HepG2 (cell line): ENCODE data around the gene TRNP1.

ENCODE experiments used
- CTCF ChIP-seq: sonication (generic); formaldehyde crosslinking; IDR thresholded peaks from 2 replicates; pipeline ENCODE4 v1.5.0; 2020; ENCODE audit warnings: mild to moderate bottlenecking, missing genetic modification reagents, moderate library complexity
- EP300 ChIP-seq, 3 experiments: sonication (generic) in 1 of 3; formaldehyde crosslinking in 1 of 3; IDR thresholded peaks; 2 replicates each; pipeline versions ENCODE4 v1.5.1 to v1.6.1; 2011 to 2020; ENCODE audit warnings: low read depth in 2 of 3, low read length in 2 of 3, borderline replicate concordance in 1 of 3, improper control_type of control experiment in 1 of 3, mild to moderate bottlenecking in 1 of 3, missing genetic modification reagents in 1 of 3, moderate library complexity in 1 of 3
- HOXA9 ChIP-seq: sonication (generic); formaldehyde crosslinking; IDR thresholded peaks from 2 replicates; pipeline ENCODE4 v1.8.1; 2022; ENCODE audit warnings: missing genetic modification reagents, mild to moderate bottlenecking, moderate library complexity, borderline replicate concordance
- USF2 ChIP-seq, 2 experiments: sonication (generic) in 1 of 2; formaldehyde crosslinking in 1 of 2; IDR thresholded peaks; 2 replicates each; pipeline versions ENCODE4 v1.5.1 to v1.6.1; 2011 to 2020; ENCODE audit warnings: borderline replicate concordance in 1 of 2, low read depth in 1 of 2, low read length in 1 of 2, mild to moderate bottlenecking in 1 of 2, missing genetic modification reagents in 1 of 2, moderate library complexity in 1 of 2
- ZNF205 ChIP-seq: IDR thresholded peaks from 2 replicates; pipeline ENCODE4 v1.6.1; 2018; ENCODE audit warnings: missing biosample characterization, missing genetic modification reagents
- ZNF335 ChIP-seq: sonication (generic); formaldehyde crosslinking; IDR thresholded peaks from 2 replicates; pipeline ENCODE4 v1.4.0; 2020; ENCODE audit warnings: missing genetic modification reagents
- ZNF713 ChIP-seq: sonication (generic); formaldehyde crosslinking; IDR thresholded peaks from 2 replicates; pipeline ENCODE4 v1.4.0; 2020; ENCODE audit warnings: mild to moderate bottlenecking, missing genetic modification reagents

- TF ChIP-seq ZNF713 (CRISPR knock-in tag) (no peak), HOXA9 (CRISPR knock-in tag) (no peak), CTCF (CRISPR knock-in tag) (peak; percentile 82), EP300 (IDR thresholded peaks at IDR 0.05; ENCODE audit: low read depth in 2 of 2, low read length in 2 of 2) (no peak), EP300 (CRISPR knock-in tag; IDR thresholded peaks at IDR 0.05; ENCODE audit: borderline replicate concordance) (no peak), ZNF205 (no peak), ZNF335 (CRISPR knock-in tag) (no peak), USF2 (IDR thresholded peaks at IDR 0.05; ENCODE audit: low read depth, low read length) (no peak), USF2 (CRISPR knock-in tag; IDR thresholded peaks at IDR 0.05; ENCODE audit: borderline replicate concordance) (no peak)
Observed at GRCh38 chr1:27045973-27046558, 52.6 kb downstream of the TRNP1 start.
